ENCODE data around the gene HMX1. TPM values are rescaled to one million over a fixed set of nuclear protein-coding genes. Genes with fewer than 3 reads are reported as not detected.

Gene HMX1
- total RNA-seq, 1 experiment from 2014 or later = not detected

DNA sequence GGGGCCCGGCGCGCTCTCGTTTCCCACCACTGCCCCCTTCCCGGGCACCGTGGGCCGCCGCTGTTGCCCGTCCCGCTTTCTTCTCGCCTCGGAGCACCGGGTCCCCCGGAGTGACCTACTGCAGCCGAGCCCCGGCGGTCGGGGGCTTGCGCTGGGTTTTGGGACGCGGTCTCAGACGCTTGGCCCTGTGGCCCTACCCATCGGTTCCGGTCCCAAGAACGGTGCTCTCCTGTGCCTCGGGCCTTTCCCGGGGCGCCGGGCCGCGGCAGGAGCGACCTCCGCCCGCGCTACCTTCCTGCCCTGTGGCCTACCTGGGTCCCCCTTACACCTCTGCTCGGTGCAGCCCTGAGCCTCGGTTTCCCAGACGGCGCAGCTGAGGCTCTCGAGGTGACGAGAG lies 21.6 kb upstream of the HMX1 start:
- DNase-seq (ENCODE audit: low read depth) = no peak

DNA sequence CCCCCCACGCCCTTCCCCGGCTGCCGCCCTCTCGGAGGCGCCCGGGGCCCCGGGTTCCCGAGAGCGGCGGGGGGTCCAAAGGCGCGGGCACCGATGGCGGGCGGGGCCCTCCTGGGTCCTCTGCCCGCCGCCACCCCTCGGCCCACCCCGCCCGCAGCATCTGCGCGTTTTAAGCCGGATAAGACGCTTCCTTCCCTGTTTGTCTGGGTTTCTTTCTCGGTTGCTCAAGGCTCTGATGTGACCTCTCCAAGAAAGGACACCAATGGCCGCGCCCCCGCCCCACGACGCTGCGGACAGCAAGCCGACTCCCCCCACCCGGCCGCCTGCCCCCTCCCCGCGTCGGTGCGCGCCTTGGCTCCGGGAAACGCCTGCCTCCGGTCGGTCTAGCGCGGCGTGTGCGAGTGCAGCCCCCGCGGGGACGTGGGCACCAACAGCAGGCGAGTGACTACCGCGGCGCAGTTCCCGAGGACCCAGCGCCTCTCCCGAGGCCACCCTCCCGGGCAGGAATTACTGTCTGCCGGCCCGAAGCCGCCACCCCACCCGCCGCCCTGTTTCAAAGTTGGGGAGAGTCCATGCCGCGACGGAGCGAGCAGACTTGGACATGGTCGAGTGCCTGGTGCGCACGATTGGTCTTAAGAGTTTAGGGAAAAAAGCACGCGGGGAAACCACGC lies 21.1 kb upstream of the HMX1 start:
- DNase-seq (ENCODE audit: low read depth) = no peak

DNA sequence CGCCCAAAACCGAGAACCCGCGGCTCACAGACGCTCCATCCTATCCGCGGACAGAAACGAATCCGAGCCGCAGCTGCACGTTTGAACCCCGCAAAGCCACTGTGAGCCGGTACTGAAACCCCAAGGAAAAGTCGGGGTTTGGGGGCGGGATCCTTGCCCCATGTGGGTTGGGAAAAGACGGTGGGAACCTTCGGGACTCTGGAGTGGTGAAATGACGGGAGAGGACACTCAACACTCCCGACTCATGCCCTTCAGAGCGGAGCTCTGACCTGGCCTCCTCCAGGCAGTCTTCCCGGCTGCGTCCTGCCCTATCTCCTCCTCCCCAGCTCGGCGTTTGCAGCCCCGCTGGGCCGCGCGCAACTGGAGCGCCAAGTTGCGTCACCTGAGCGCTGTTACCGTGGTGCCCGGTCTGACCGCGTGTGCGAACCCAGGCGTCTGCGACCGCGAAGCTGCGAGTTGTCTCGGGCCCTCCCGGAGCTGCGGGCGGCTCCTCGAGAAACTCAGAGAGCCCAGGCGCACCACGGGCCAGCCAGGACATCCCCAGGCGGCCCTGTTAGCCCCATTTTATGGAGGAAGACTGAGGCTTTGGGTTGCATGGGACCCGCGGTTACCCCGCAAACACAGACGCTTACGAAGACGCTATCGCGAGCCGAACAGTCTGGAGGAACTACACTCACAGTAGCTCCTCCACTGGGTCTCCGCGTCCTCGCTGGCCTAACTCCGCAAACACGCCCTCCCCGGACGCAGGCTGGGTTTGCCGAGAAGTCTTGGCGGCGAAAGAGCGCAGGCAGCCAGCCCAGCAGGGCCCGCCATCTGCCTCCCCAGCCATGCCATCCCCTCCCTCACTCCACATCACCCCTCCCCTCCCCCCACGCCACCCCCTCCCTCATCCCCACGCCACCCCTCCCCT lies 20.3 kb upstream of the HMX1 start:
- DNase-seq (ENCODE audit: low read depth) = no peak

DNA sequence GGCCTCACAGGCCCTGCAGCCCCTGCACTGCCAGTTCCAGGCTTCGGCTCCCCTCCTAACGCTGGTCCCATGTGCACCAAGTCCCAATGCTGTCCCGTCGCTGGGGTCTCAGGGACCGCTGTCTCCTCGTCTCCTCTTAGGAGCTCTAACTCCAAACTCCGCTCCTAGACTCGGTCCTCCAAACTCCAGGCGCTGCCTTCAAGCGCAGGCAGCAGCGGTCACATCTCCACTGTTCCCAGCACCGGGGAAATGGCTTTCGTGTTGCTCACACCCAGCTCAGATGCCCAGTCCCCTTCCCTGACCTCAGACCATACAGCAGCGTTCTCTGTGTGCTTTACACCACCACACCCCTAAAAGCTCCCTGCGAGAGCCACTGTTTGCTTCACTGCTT lies 19.6 kb upstream of the HMX1 start:
- no peak for DNase-seq (ENCODE audit: low read depth)

DNA sequence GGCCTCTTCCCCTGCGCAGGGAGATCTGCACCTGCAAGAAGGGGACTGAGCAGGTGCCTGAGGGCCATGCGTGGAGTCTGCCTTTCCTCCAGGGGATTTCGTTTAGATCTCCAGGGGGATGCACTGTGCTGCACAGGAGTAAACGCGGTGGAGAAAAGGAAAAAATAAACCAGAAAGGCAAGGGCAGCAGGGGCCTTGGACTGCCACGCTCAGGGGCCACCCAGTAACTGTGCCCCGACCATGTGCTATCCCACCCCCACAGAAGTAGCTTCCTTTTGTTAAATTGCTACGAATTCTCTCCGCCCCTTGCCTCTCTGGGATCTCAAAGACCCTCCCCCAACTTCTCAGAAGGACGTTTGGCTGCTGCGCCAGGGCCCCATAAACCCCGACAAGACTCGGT lies 17.2 kb upstream of the HMX1 start:
- no peak for DNase-seq (ENCODE audit: low read depth)

DNA sequence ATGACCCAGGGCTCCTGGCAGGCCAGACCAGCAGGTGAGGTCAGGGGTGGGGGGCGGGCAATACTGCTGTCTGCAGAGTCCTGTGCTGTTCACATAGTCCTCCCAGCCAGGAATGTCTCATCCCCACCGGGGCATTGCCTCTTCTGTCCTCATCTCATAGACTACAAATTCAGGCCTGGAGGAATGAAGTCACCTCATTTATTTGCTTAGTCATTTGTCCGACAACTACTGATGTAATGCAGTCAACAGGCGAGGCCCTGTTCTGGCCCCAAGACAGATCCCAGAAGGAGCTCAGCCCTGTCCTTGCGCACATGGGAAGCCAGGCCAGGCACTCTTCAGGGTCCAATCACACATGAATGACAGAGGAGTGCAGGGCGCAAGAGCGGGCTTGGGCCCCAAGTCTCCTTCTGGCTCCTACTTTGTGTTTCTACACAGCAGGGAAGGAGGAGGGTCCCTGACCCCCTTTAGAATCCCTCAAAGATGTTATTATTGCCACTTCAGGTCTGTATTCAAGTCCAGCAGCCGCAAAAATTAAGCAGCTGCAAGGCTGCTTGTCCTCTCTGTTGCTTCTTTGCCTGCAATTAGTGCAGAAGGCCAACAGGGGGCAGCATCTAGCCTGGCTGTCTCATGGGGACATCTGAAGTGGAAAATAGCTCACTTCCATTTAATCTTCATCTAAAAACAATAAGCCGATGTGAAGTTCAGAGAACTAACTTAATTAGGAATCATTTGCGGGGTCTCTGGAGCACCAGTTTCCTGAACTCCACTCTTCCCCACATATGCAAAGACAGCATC lies 15.2 kb upstream of the HMX1 start:
- no peak for DNase-seq (ENCODE audit: low read depth)

DNA sequence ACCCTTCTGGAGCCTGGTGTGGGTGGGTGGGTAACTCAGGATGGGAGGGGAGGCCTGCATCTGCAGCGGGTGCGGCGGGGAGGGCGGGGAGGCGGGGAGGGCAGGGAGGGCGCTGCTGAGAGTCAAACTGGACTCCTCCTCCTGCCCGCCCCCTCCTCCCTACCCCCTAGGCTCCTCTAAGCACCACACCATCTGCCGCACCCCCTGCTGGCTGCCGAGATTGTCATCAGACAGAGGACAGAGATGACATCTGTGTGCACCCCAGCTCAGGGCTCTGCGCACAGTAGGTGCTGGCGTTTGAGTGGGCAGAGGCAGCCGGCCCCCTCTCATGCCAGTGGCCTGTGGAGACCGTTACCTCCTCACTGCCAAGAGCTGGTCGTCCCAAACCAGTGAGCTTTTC lies 10.6 kb upstream of the HMX1 start:
- DNase-seq (ENCODE audit: low read depth) = no peak

DNA sequence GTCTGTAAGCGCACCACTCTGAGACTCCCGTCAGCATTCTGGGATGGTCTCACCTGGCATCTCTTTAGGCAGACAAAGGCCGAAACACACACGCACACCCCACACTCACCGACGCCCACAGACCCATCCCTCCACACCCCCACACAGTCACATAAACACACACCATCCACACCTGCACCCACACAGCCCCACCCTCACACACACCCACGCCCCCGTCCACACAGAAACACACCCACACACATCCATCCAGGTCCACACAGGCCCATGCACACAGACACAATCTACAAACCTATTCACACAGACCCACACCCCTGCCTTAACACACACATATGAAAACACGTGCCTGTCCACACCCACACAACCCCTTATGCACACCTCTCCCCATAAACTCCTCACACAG lies 9.2 kb upstream of the HMX1 start:
- DNase-seq (ENCODE audit: low read depth) = no peak

DNA sequence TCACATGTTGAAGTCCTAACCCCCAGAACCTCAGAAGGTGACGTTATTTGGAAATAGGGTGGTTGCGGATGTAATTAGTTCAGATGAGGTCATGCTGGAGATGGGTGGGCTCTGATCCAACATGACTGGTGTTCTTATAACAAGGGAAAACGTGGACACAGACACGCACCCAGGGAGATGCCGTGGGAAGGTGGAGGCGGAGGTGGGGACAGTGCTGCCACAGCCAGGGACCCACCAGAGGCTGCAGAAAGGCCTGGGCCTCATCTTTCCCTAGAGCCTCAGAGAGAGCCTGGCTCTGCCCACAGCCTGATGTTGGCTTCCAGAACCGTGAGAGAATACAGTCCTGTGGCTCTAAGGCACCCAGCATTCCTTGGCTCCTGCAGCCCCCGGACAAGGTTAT lies 7.9 kb upstream of the HMX1 start:
- DNase-seq (ENCODE audit: low read depth) = no peak

DNA sequence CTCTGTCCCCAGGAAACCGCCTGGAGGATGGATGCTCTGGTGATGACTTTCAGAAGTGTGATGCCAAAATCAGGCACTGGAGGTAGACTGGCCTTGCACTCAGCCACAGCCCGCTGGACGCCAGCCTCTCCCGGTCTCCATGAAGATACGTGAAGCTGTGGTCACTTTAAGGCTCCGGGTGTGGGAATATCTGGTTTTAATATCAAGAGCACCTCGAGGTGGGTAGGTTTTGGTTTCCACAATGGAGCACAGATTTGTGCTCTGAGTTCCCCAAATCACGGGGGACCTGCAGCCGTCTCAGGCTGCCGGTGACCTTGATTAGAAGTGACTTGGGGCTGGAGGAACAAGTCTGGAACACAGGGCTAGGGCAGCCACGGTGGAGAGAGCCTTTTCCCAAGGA lies 6.8 kb upstream of the HMX1 start:
- no peak for DNase-seq (ENCODE audit: low read depth)

DNA sequence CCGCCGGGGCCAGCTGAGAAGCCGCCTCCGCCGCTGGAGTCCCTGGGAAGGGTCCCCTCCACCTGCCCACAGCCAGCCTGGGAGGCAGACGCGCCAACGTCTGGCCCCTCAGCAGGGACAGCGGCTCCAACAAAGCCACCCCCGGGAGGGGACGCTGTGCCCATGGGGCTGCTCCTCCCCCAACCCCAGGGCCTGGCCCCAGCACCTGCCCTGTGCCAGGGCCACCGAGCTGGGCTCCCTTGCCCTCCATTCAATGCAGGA lies 6.1 kb upstream of the HMX1 start:
- DNase-seq (ENCODE audit: low read depth) = no peak

DNA sequence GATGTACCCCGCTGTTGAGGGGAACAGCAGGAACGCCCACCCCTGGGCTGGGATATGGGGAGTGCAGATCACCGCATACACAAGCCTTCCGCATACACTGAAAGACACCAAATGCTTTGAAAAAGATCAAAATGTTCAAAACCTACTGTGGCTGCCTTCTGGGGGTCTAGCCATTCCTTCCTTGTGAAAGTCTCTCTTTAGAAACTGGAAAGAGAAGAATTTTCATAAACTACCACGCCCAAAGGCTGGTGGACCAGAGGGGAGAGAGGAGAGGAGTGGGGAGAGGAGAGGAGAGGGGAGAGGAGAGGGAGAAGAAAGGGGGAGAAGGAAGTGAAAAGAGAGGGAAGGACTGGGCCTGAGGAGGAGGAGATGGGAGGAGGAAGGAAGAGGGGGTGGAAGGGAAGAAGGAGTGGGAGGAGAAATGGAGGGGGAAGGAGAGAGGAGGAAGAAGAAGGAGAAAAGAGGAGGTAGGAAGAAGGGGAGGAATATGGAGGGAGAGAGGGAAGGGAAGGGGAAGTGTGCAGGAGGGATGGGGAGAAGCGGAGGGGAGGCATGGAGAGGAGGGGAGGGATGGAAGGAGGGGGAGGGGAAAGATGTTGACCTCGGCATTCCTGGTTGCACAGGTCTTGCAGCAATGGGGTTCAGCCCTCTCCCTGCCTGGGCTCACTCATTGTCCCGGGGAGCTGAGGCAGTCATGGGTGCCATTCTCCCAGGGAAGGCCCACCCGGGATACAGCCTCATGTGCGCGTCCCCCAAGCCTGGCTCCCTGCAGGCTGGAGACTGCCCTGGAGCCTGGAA lies 5.5 kb upstream of the HMX1 start:
- no peak for DNase-seq (ENCODE audit: low read depth)

DNA sequence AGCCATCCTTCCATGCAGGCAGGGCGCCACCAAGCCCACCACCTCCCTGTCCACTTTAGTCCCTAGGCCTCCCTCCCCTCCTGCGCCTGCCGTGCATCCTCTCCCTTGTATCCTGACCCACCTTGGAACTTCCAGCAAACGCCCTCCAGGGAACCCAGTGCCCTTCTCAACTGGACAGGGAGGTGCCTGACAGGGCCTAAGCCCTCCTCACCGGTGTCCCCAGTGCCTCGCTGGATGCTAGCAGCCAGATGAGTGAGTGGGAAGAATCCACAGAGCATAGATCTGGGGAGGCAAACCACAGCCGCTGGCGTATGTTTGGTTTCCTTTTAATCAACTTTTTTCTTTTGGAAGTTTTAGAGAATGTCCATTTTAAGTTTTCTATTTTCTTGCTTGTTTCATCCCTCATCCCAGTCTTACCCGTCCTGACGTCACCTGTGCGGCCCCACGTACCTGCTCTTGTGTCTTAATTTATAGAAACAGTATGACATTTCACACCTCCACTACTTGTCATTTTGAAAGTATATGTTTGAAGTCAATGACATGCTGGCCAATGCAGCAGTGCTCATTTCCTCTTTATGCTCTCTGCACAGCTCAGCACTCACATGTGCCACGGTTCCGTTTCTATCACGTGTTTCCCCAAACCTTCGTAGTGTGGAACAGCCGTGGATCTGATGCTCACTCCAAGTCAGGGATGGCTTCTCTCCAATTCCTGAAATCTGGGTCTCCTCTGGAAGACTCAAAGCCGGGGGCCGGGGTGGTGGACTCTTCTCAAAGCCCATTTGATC lies 3.4 kb upstream of the HMX1 start:
- DNase-seq (ENCODE audit: low read depth) = no peak

DNA sequence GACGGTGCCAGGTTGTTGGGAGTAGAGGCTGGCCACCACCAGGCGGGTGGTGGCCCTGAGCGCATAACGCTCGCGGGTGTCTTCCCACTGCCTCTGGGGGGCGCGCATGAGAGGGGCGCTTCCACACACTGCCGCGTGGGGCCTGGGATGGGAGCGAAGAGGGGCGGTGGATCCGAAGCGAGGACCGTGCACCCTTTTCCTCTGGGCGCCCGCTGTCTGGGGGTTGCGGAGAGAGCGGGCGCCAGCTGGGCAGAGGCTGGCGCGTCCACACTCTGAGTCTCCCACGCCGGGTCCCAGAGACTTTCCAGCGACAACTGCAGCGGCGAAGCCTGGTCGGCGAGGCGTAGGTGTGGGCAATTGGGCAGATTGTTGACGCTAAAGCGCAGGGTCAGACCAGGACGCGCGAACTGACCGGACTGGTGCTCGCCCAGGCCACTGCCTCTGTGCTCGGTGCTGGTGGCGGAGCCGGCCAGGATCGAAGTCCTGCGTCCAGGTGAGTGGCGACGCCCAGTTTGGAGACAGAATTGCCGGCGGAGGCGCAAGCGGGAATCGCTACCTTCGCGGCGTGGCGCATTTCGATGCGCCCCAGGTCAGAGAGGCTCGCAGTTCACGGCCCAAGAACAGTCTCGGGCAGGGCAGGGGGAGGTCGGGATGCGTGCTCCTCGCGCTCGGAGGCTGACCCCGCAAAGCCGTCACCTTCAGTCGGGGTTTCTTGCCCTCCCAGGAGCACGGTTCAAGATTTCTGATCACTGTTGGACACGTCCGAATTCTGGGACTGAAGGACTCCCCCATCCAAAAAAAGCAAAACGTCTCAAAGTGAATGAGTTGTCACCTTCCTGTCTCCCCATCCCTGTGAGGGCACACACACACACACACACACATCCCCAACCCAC lies 2.6 kb upstream of the HMX1 start:
- DNase-seq (ENCODE audit: low read depth) = no peak

DNA sequence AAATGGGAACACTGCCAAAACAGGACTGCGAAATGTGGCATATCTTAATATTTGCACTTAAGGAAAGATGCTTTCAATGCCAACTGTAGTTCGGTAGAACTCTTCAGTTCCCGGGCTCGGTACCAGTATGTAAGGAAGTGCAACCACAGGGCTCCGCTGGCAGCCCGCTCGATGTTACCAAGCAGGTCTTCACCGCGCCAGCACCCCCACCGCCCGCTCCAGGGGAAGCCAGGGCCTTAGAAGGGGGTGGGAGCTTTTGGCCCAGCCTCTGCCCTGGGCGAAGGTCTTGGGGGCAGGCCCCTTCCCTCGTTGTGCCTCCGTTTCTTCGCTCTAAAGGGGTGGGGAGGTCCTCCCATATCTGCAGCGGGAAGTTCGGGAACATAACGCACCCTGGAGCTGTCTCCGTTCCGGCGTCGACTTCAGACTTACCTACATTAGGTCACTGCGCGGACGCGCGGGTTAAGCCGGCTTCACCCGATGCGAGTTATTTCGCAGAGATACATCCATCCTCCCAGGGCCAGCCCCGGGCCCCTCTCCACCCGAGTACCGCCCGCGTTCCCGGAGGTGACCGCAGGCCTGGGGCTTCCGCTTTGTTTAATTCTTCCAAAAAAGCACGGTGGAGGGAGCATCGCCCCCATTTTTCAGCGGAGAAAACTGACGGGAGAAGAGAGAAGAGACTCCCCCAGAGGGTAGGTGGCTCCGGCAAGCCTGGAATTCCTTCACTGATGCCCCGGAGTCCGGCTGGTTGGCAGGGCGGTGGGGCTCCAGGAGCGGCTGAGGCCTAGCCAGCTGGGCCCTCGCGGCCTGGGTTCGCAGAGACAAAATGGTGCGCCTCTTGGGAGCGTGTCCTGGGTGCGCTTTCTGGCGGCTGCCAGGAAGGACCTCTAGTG lies 1.0 kb upstream of the HMX1 start:
- DNase-seq (ENCODE audit: low read depth) = no peak

DNA sequence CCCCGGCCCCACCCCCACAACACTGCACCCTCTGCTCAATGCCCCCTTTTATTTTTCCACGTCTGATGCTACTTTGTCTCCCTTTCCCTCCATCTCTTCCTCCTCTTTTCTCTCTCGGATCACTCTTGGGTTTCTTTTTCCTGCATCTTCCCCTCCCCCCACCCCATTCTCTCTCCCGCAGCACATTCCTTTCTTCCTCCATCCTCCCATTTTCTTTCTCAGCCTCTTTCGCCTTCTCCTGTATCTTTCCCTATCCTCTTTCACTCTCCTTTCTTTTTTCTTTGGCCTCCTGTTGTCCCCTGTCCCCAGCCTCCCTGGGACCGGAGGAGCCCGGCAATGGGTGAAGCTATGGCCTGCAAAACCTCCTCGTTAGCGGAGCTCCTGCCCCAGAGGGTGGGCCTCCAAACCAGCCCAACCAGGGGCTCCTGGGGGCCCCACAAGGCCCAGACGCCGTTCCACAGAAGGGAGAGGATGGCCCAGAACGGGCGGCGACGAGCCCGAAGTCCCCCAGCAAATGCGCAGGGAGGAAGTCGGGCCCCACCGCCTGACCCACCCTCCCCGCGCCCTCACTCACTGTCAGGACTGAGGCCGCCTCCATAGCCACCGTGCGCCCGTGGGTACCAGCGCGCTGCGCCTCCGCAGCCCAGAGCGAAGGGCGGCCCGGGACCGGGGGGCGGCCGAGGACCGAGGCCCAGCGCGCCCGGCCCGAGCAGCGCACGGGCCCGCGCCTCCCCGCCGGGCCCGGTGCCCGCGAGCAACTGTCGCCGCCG lies 807 bp downstream of the HMX1 start:
- no peak for DNase-seq (ENCODE audit: low read depth)

DNA sequence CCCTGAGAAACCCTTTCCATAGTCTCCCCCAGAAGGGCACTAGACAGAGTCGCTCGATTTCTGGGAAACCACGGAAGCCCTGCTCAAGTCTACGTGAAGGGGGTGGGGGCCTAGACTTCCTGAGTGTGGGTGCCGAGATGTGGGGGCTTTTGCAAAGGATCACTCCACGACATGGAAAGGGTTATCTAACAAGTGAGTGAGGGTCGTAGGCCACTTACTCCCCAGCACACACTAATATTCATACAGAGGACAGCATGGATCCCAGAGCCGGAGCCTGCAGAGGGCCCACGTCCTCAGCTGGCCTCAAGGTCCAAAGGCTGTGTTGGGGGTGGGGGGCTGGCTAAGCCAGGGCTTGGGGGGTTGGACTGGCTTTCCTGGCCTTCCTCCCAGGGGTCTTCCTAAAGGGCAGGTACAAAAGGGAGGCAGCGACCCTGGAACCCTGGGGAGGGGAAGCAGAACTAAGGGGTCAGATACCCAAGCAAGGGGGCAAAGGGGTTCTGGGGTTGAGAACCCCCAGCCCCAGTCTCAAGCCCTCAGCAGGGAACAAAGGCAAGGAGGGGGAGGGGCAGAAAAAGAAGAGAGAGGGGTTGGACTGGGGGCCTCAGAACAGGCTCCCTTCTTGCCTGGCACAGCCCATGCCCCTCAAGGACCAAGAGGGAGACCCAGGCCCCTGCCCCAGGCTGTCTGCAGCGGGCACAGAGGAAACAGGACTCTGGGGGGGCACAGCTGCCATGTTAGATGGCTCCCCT lies 1.6 kb downstream of the HMX1 start:
- no peak for DNase-seq (ENCODE audit: low read depth)
